GM06990 (cell line): ENCODE data around the gene FEM1B.

Experiments used
- DNase-seq: peaks from one replicate; pipeline ENCODE4 v3.0.0-alpha.2; 2011; ENCODE audit not compliant: insufficient read length; ENCODE audit errors: extremely low read depth
- H3K27me3 ChIP-seq: replicated peaks from 2 replicates; pipeline ENCODE4 v1.6.0; 2011; ENCODE audit warnings: low read length; ENCODE audit not compliant: control insufficient read depth, insufficient read depth
- H3K36me3 ChIP-seq: 2 replicates; pipeline ENCODE4 v1.5.1; 2011; ENCODE audit warnings: low read length; ENCODE audit not compliant: control insufficient read depth, insufficient read depth
- H3K4me3 ChIP-seq: replicated peaks from 2 replicates; pipeline ENCODE4 v1.5.1; 2011; ENCODE audit warnings: low read depth, mild to moderate bottlenecking, control low read depth, low read length
- TF ChIP-seq, protein P1 (sequence below): IDR thresholded peaks from 2 replicates; pipeline ENCODE4 v1.5.1; 2011; ENCODE audit warnings: low read length, control low read depth, mild to moderate bottlenecking, inconsistent platforms; ENCODE audit not compliant: insufficient read depth, poor library complexity, severe bottlenecking

The FEM1B gene

DNA sequence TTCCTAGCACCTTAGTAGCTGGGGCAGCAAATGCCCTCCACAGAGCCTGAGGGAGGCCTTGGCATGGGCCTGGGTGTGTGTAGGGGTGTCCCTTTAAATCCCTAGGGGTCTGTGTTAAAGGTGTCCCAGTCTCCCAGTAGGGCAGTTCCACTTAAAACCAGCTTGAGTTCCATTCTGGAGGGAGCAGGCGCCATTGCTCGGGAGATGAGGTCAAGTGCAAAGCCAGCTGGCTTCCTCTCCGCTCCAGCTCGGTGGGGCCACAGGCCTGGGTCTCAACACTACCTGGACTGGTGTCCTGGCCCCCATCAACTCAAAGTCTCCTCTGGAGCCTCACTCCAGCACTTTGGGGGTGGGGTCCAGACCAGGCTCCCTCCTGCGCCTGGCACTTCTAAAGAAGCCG lies 25.2 kb downstream of the FEM1B start:
- H3K4me3 ChIP-seq: no peak overlapping the region
- H3K27me3 ChIP-seq: no peaks in the 10 kb centered on the region
- no peaks in the 10 kb centered on the region for H3K36me3 ChIP-seq
- DNase-seq: no peak
- TF ChIP-seq, protein P1, sequence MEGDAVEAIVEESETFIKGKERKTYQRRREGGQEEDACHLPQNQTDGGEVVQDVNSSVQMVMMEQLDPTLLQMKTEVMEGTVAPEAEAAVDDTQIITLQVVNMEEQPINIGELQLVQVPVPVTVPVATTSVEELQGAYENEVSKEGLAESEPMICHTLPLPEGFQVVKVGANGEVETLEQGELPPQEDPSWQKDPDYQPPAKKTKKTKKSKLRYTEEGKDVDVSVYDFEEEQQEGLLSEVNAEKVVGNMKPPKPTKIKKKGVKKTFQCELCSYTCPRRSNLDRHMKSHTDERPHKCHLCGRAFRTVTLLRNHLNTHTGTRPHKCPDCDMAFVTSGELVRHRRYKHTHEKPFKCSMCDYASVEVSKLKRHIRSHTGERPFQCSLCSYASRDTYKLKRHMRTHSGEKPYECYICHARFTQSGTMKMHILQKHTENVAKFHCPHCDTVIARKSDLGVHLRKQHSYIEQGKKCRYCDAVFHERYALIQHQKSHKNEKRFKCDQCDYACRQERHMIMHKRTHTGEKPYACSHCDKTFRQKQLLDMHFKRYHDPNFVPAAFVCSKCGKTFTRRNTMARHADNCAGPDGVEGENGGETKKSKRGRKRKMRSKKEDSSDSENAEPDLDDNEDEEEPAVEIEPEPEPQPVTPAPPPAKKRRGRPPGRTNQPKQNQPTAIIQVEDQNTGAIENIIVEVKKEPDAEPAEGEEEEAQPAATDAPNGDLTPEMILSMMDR: no peak

DNA sequence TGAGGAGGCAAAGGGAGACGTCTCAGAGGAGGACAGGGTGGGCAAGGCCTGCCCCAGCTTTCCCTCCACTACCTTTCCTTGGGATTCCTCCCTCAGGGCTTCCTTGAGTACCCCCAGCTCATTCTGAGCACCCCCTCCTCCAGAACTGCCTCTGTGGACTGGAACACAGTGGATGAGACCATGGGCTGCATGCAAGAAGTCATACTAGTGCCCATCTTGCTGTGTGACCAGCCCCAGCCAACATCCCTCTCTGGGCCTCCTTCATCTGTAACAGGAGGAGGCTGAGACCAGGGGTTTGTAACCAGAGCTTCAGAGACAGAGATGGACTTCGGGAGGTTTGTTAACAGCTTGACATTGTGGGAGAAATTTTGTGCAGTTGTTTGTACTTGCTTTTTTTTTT lies 25.6 kb downstream of the FEM1B start:
- H3K27me3 ChIP-seq: no peaks in the 10 kb centered on the region
- no peak overlapping the region for H3K4me3 ChIP-seq
- DNase-seq: no peak
- TF ChIP-seq, protein P1: no peak
- no peaks in the 10 kb centered on the region for H3K36me3 ChIP-seq

DNA sequence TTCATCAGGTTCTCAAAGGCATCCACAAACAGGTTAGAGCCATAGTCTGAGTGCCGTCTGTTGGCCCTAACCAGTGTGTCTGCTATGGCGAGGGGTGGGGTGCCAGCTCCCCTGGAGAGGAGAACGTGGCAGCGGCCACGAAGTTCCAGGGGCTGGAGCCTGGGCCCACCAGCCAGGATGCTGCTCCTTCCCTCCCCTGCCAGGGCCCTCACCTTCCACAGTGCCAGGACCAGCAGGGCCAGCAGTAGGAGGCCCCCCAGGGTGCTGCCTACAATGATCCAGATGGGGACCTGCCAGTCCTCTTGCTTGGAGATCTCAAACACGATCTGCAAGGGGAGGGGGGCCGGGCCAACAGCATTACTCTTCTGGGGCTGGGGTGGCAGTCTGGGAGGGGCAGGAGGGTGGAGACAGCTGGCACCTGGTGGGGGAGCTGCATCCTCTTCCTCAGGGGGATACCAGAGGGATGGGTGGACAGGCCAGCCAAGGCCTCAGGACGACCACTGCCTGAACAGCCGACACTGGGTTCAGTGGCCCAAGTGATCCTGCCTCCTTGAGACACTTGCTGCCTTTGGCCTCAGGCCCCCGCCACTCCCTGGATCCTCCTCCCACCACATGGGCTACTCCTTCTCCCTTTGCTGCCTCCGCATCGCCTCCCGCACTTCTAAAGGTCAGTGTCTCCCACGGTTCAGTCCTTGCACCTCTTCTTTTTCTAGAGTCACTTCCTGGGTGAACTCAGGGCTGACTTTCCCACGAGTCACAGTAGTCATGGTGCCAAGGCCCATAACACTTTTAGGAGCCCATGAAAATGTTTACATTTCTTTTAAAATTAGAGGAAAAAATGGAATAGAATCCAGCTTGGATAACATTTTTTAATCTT lies 26.3 kb downstream of the FEM1B start:
- no peak overlapping the region for H3K4me3 ChIP-seq
- TF ChIP-seq, protein P1: no peak
- no peaks in the 10 kb centered on the region for H3K36me3 ChIP-seq
- no peaks in the 10 kb centered on the region for H3K27me3 ChIP-seq
- no peak for DNase-seq

DNA sequence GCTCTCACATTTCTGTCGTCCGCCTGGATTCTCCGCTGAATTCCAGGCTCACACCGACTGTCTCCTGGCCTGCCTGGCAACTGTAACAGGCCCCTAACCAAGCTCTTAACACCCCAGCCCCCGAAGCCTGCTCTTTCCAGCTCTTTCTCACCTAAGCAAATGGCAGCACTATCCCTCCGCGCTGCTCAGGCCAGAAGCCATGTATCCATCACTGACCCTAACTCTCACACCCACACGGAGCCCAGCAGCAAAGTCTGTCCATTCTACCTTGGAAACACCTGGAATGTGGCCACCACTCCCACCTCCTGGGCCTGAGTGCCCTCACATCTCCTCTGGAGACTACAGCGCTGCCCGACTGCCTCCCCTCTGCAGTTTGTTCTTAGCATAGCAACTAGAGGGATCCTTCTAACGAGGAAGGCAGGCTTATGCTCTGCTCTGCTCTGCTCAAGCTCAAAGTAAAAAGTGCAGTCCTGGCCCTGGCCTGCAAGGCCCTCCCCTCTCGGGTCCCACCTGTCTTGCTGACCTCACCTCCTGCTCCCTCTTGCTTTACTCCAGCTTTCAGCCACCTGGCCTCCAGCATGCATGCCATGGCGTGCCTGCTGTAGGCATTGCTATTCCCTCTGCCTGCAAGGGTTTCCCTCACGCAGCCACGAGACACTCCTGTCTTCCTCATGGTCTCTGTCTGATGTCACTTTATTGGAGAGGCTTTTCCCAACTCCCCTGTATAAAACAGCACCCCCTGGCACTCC lies 27.2 kb downstream of the FEM1B start:
- Histone ChIP-seq H3K27me3 (no peaks in the 10 kb centered on the region), H3K36me3 (no peaks in the 10 kb centered on the region), H3K4me3 (no peak overlapping the region)
- DNase-seq: no peak
- TF ChIP-seq, protein P1: no peak

DNA sequence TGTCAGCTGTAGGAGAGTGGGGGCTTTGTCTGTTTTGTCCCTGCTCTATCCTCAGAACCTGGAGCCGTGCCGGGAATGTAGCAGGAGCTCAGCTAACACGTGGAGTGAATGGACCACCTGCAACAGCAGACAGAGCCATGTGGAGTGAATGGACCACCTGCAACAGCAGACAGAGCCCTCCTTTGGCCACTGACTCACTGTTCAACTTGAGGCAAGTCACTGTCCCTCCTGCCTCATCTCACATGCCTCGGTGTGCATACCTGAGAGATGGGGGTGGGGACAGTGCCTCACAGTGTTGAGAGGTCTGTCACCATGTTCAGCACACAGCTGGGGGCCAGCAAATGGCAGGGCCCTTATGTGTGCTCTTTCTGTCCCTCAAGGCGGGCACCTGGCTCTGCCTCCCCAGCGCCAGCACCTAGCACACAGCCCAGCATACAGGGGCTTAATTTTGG lies 27.9 kb downstream of the FEM1B start:
- H3K36me3 ChIP-seq: no peaks in the 10 kb centered on the region

More for the DNA sequence above, 27.9 kb downstream of the FEM1B start:
- H3K27me3 ChIP-seq: no peaks in the 10 kb centered on the region
- H3K4me3 ChIP-seq: no peak overlapping the region
- TF ChIP-seq, protein P1: no peak
- DNase-seq: no peak
